HCT116 (cell line): ENCODE measurements around the gene PNLIPRP3. TPM values are rescaled to one million over a fixed set of nuclear protein-coding genes. Genes with fewer than 3 reads are reported as not detected.

Source experiments
- ATAC-seq: fragments of 200-7000 bp; cut with Tn5 transposase; 2 replicates; pipeline ENCODE4 v1.9.1; 2020; ENCODE audit warnings: mild to moderate bottlenecking, moderate library complexity
- BruUV-seq: library from RNA; stranded (reverse); fragments of 400-500 nt; replicated peaks from 2 replicates; lab custom pipeline; 2021; lab: Mats Ljungman, UMichigan
- CTCF ChIA-PET: fragments of 300-600 bp; sonication (Branson Sonifier 250); formaldehyde crosslinking; loops from one replicate; lab custom pipeline; 2021; ENCODE audit warnings: antibody characterized with exemption; lab: Charles Lee
- POLR2A ChIA-PET: fragments of 300-600, 350-600 bp; sonication (Branson Sonifier 250); formaldehyde crosslinking; loops from one replicate; lab custom pipeline; 2021; ENCODE audit warnings: antibody characterized with exemption; lab: Charles Lee
- RAD21 ChIA-PET, 2 experiments: fragments of 300-600 bp; sonication (Branson Sonifier 250); formaldehyde crosslinking; loops; one replicate each; lab custom pipeline; 2023; ENCODE audit warnings: low total read pairs in 2 of 2; ENCODE audit not compliant: uncharacterized antibody in 2 of 2, unreplicated experiment in 2 of 2, low non-redundant PET in 1 of 2; lab: Charles Lee
- DNase-seq: peaks from one replicate; pipeline ENCODE4 v3.0.0-alpha.2; 2010; ENCODE audit warnings: low read depth, low spot score
- H2AFZ ChIP-seq: fragments of 200-600 bp; shearing (Covaris generic), sonication (generic); 2 replicates; pipeline ENCODE4 v1.6.1; 2017; ENCODE audit warnings: low read depth, mixed run types, mixed read lengths, antibody characterized with exemption, low read length; ENCODE audit not compliant: poor library complexity, severe bottlenecking
- H3K27ac ChIP-seq: 2 replicates; pipeline ENCODE4 v1.5.1; 2012; ENCODE audit warnings: low read depth, low read length
- H3K27me3 ChIP-seq: fragments of 200-600 bp; sonication (generic); 2 replicates; pipeline ENCODE4 v1.6.1; 2016; ENCODE audit warnings: mixed run types, low read length, mixed read lengths; ENCODE audit not compliant: insufficient read depth
- H3K36me3 ChIP-seq, 2 experiments: fragments of 200-500 bp in 1 of 2; fragments of 200-600 bp in 1 of 2; sonication (Bioruptor generic) in 1 of 2; sonication (generic) in 1 of 2; 2 replicates each; pipeline versions ENCODE4 v1.5.1 to v1.6.1; 2014 to 2016; ENCODE audit warnings: low read length in 2 of 2, inconsistent platforms in 1 of 2, mixed read lengths in 1 of 2, mixed run types in 1 of 2; ENCODE audit not compliant: insufficient read depth in 2 of 2, control insufficient read depth in 1 of 2
- H3K4me1 ChIP-seq, 2 experiments: fragments of 200-600 bp in 1 of 2; sonication (generic) in 1 of 2; 2 replicates each; pipeline versions ENCODE4 v1.5.1 to v1.6.1; 2012 to 2017; ENCODE audit warnings: low read length in 2 of 2, inconsistent platforms in 1 of 2, mild to moderate bottlenecking in 1 of 2, mixed read lengths in 1 of 2, mixed run types in 1 of 2, moderate library complexity in 1 of 2; ENCODE audit not compliant: insufficient read depth in 2 of 2, control insufficient read depth in 1 of 2
- H3K4me2 ChIP-seq: fragments of 200-600 bp; sonication (generic); 2 replicates; pipeline ENCODE4 v1.6.1; 2017; ENCODE audit warnings: mixed run types, low read length, mixed read lengths
- H3K4me3 ChIP-seq, 2 experiments: fragments of 200-600 bp in 1 of 2; sonication (generic) in 1 of 2; replicated peaks in 1 of 2; 2 replicates each; pipeline ENCODE4 v1.5.1; 2011 to 2016; ENCODE audit warnings: low read length in 2 of 2, control low read depth in 1 of 2, low read depth in 1 of 2, mild to moderate bottlenecking in 1 of 2, mixed read lengths in 1 of 2, mixed run types in 1 of 2
- H3K79me2 ChIP-seq: fragments of 200-600 bp; sonication (generic); 2 replicates; pipeline ENCODE4 v1.6.1; 2017; ENCODE audit warnings: mild to moderate bottlenecking, mixed run types, low read length, moderate library complexity, mixed read lengths; ENCODE audit not compliant: insufficient read depth
- H3K9ac ChIP-seq: fragments of 200-600 bp; sonication (generic); 2 replicates; pipeline ENCODE4 v1.6.1; 2016; ENCODE audit warnings: low read length, mixed read lengths
- H3K9me2 ChIP-seq: fragments of 200-600 bp; sonication (generic), shearing (Covaris generic); 2 replicates; pipeline ENCODE4 v1.6.1; 2017; ENCODE audit warnings: mixed run types, mild to moderate bottlenecking, moderate library complexity; ENCODE audit not compliant: insufficient read depth
- H3K9me3 ChIP-seq, 2 experiments: fragments of 200-500 bp in 1 of 2; fragments of 200-600 bp in 1 of 2; sonication (Bioruptor generic) in 1 of 2; sonication (generic) in 1 of 2; 2 replicates each; pipeline ENCODE4 v1.6.1; 2014 to 2017; ENCODE audit warnings: low read length in 2 of 2, mixed read lengths in 2 of 2, inconsistent platforms in 1 of 2, low read depth in 1 of 2, mild to moderate bottlenecking in 1 of 2, mixed run types in 1 of 2, moderate library complexity in 1 of 2; ENCODE audit not compliant: control insufficient read depth in 1 of 2, insufficient read depth in 1 of 2
- H4K20me1 ChIP-seq: fragments of 200-600 bp; sonication (generic), shearing (Covaris generic); 2 replicates; pipeline ENCODE4 v1.6.1; 2017; ENCODE audit warnings: mixed run types, mild to moderate bottlenecking, moderate library complexity; ENCODE audit not compliant: insufficient read depth
- ATF3 ChIP-seq: IDR thresholded peaks from 2 replicates; pipeline ENCODE4 v1.6.1; 2012
- CBX3 ChIP-seq: IDR thresholded peaks from 2 replicates; pipeline ENCODE4 v1.6.1; 2012; ENCODE audit warnings: low read depth
- EGR1 ChIP-seq: IDR thresholded peaks from 2 replicates; pipeline ENCODE4 v1.6.1; 2012; ENCODE audit warnings: low read depth
- ELF1 ChIP-seq: IDR thresholded peaks from 2 replicates; pipeline ENCODE4 v1.6.1; 2012; ENCODE audit warnings: low read depth, borderline replicate concordance
- EZH2 ChIP-seq: fragments of 200-600 bp; sonication (generic); IDR thresholded peaks from 2 replicates; pipeline ENCODE4 v1.6.1; 2017; ENCODE audit warnings: antibody characterized with exemption, mixed run types
- FOSL1 ChIP-seq: IDR thresholded peaks from 2 replicates; pipeline ENCODE4 v1.6.1; 2012; ENCODE audit warnings: low read depth
- JUND ChIP-seq: IDR thresholded peaks from 2 replicates; pipeline ENCODE4 v1.6.1; 2012
- POLR2A ChIP-seq: IDR thresholded peaks from 2 replicates; pipeline ENCODE4 v1.7.0; 2011; ENCODE audit warnings: borderline replicate concordance; ENCODE audit not compliant: insufficient read depth, insufficient read length; ENCODE audit errors: extremely low read depth
- SP1 ChIP-seq: IDR thresholded peaks from 2 replicates; pipeline ENCODE4 v1.6.1; 2012; ENCODE audit warnings: low read depth
- SRF ChIP-seq: IDR thresholded peaks from 2 replicates; pipeline ENCODE4 v1.6.1; 2012; ENCODE audit warnings: low read depth
- YY1 ChIP-seq: IDR thresholded peaks from 2 replicates; pipeline ENCODE4 v1.6.1; 2011; ENCODE audit warnings: low read length, low read depth, moderate library complexity, mild to moderate bottlenecking; ENCODE audit not compliant: insufficient replicate concordance; ENCODE audit errors: extremely low read depth
- ZFX ChIP-seq: fragments of 450-650 bp; IDR thresholded peaks from 2 replicates; pipeline ENCODE4 v1.6.1; 2017
- intact Hi-C: fragments of 100-400 bp; cut with micrococcal nuclease; formaldehyde crosslinking; loops from 2 replicates; pipeline ENCODE4 v1.10.0; 2022
- total RNA-seq: library from RNA; stranded (reverse); gene quantifications from one replicate; pipeline ENCODE4 v1.2.1, GENCODE V29; 2021; ENCODE audit not compliant: unreplicated experiment
- TF ChIP-seq, protein P1 (sequence below): IDR thresholded peaks from 2 replicates; pipeline ENCODE4 v1.6.1; 2012; ENCODE audit warnings: low read depth
- TF ChIP-seq, protein P2 (sequence below): IDR thresholded peaks from 2 replicates; pipeline ENCODE4 v1.6.1; 2012

PNLIPRP3 gene
- total RNA-seq, 1 experiment from 2014 or later: not detected

- RAD21 ChIA-PET: no interaction called here
- H3K27me3 ChIP-seq: peaks cover 3% of the 10 kb centered on the region; the same call in 1 of the 2 replicates
- no peaks in the 10 kb centered on the region for H4K20me1 ChIP-seq
- peak overlapping the region; percentile 8 for H2AFZ ChIP-seq
- DNase-seq (no peak), ATAC-seq (peak; percentile 72)
- H3K4me2 ChIP-seq: peak overlapping the region; percentile 8; the same call in 1 of the 2 replicates
- no peaks in the 10 kb centered on the region for H3K9me2 ChIP-seq
- H3K9ac ChIP-seq: no peak overlapping the region
- H3K4me1 ChIP-seq: peaks cover 0 to 6% of the 10 kb centered on the region in 2 experiments; a peak in 2 of 4 replicates
- CTCF ChIA-PET: interaction anchor here (0.9 to 1.4 kb wide), 2 partner anchors 21 to 709 kb away, joined by 3 read pairs; no protein-coding TSS in a partner anchor
- intact Hi-C loops: no loop called here
- TF ChIP-seq JUND (no peak), SP1 (0 out of 2 replicates have a peak, but pooled peaks have one; percentile 9)
- no peaks in the 10 kb centered on the region for H3K36me3 ChIP-seq
- no peaks in the 10 kb centered on the region for H3K79me2 ChIP-seq
- BruUV-seq: no TSS peak
- H3K4me3 ChIP-seq: no peak overlapping the region
- POLR2A ChIA-PET: no interaction called here
- H3K27ac ChIP-seq: no peak overlapping the region
- no peaks in the 10 kb centered on the region for H3K9me3 ChIP-seq
These were observed 37.9 kb downstream of the PNLIPRP3 start for GRCh38 chr10:116465546-116465945.

DNA sequence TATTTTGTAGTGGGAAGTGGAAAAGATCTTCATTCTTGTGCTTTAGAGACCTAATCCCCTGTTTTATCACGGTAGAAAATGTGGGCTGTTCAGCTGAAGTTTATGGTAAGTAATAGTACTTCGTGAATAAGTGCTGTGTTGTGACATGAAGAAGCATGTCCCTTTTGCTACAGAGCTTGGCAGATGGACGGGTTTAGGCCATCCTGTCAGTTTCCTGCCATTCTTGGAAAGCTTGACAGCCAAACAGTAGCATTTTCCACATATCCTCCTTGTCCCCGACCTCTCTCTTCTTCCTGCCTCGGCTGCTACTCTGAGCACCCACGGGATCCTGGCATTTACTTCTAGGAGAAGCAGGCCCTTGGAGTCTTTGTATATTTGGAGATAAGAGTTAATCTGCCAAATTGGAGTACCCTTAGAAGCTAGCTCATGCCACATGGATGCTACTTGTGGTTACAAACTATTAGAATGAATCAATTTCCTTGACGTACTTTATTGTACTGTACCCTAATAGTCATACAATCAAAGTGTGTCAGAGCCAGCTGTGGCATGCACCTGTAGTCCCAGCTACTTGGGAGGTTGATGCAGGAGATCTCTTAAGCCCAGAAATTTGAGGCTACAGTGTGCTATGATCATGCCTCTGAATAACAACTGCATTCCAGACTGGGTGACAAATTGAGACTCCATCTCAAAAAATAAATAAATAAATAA, 39.2 kb downstream of the PNLIPRP3 start:
- BruUV-seq: no TSS peak
- POLR2A ChIA-PET: no interaction called here
- no peak for ATAC-seq

More for the DNA sequence above, 39.2 kb downstream of the PNLIPRP3 start:
- CTCF ChIA-PET: interaction anchor here (1.4 kb wide), 1 partner anchor 708 kb away, joined by 3 read pairs; no protein-coding TSS in a partner anchor
- H3K9ac ChIP-seq: no peak overlapping the region
- peaks cover 0 to 11% of the 10 kb centered on the region in 2 experiments; a peak in 2 of 4 replicates for H3K4me1 ChIP-seq
- intact Hi-C loops: no loop called here
- no peaks in the 10 kb centered on the region for H3K9me3 ChIP-seq
- RAD21 ChIA-PET: no interaction called here
- H3K79me2 ChIP-seq: no peaks in the 10 kb centered on the region
- no peak overlapping the region for H3K4me2 ChIP-seq
- no peak overlapping the region for H3K4me3 ChIP-seq
- no peaks in the 10 kb centered on the region; the same call in 1 of the 2 replicates for H3K27me3 ChIP-seq
- H3K36me3 ChIP-seq: no peaks in the 10 kb centered on the region
- H4K20me1 ChIP-seq: no peaks in the 10 kb centered on the region
- no peaks in the 10 kb centered on the region for H3K9me2 ChIP-seq
- no peak for DNase-seq
- TF ChIP-seq POLR2A (no peak), EGR1 (no peak), CBX3 (no peak), EZH2 (no peak), ELF1 (no peak), FOSL1 (no peak), ATF3 (no peak), YY1 (no peak), ZFX (no peak), SRF (no peak)
- TF ChIP-seq, protein P1, sequence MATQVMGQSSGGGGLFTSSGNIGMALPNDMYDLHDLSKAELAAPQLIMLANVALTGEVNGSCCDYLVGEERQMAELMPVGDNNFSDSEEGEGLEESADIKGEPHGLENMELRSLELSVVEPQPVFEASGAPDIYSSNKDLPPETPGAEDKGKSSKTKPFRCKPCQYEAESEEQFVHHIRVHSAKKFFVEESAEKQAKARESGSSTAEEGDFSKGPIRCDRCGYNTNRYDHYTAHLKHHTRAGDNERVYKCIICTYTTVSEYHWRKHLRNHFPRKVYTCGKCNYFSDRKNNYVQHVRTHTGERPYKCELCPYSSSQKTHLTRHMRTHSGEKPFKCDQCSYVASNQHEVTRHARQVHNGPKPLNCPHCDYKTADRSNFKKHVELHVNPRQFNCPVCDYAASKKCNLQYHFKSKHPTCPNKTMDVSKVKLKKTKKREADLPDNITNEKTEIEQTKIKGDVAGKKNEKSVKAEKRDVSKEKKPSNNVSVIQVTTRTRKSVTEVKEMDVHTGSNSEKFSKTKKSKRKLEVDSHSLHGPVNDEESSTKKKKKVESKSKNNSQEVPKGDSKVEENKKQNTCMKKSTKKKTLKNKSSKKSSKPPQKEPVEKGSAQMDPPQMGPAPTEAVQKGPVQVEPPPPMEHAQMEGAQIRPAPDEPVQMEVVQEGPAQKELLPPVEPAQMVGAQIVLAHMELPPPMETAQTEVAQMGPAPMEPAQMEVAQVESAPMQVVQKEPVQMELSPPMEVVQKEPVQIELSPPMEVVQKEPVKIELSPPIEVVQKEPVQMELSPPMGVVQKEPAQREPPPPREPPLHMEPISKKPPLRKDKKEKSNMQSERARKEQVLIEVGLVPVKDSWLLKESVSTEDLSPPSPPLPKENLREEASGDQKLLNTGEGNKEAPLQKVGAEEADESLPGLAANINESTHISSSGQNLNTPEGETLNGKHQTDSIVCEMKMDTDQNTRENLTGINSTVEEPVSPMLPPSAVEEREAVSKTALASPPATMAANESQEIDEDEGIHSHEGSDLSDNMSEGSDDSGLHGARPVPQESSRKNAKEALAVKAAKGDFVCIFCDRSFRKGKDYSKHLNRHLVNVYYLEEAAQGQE: no peak
- TF ChIP-seq, protein P2, sequence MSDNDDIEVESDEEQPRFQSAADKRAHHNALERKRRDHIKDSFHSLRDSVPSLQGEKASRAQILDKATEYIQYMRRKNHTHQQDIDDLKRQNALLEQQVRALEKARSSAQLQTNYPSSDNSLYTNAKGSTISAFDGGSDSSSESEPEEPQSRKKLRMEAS: no peak
- H3K27ac ChIP-seq: no peak overlapping the region
- H2AFZ ChIP-seq: no peak overlapping the region
